Sigmoid colon (tissue), 7 donors: ENCODE data around the gene DLL4. TPM values are rescaled to one million over a fixed set of nuclear protein-coding genes. Genes with fewer than 3 reads are reported as not detected.

Experiments used
- DNase-seq: peaks from one replicate; pipeline ENCODE4 v3.0.0-alpha.2; 2019
- H3K27ac ChIP-seq, 4 donors: fragments of 200-600 bp; sonication (generic); one replicate each; pipeline ENCODE4 v1.5.1; 2016 to 2019; ENCODE audit warnings: mild to moderate bottlenecking in 1 of 4
- H3K27me3 ChIP-seq, 3 donors: fragments of 200-600 bp; sonication (generic); one replicate each; pipeline ENCODE4 v1.5.1; 2019; ENCODE audit warnings: mild to moderate bottlenecking in 1 of 3
- H3K36me3 ChIP-seq, 4 donors: fragments of 200-600 bp; sonication (generic); one replicate each; pipeline ENCODE4 v1.5.1; 2016 to 2019
- H3K4me1 ChIP-seq, 4 donors: fragments of 200-600 bp; sonication (generic); one replicate each; pipeline ENCODE4 v1.5.1; 2017 to 2019
- H3K4me3 ChIP-seq, 4 donors: fragments of 200-600 bp; sonication (generic); one replicate each; pipeline ENCODE4 v1.5.1; 2017 to 2019; ENCODE audit warnings: mild to moderate bottlenecking in 2 of 4, moderate library complexity in 1 of 4
- H3K9me3 ChIP-seq, 4 donors: fragments of 200-600 bp in 3 of 4; sonication (generic) in 3 of 4; one replicate each; pipeline versions ENCODE4 v1.5.1 to v1.6.1; 2013 to 2019
- EP300 ChIP-seq, 4 donors: sonication (generic); formaldehyde crosslinking; IDR thresholded peaks; one replicate each; pipeline ENCODE4 v1.6.1; 2017; ENCODE audit warnings: antibody characterized with exemption in 4 of 4
- POLR2A ChIP-seq, 2 donors: fragments of 450-650 bp; IDR thresholded peaks; one replicate each; pipeline ENCODE4 v1.6.1; 2016; ENCODE audit warnings: antibody characterized with exemption in 2 of 2, mild to moderate bottlenecking in 2 of 2, moderate library complexity in 2 of 2
- POLR2AphosphoS5 ChIP-seq, 4 donors: sonication (generic); formaldehyde crosslinking; IDR thresholded peaks; one replicate each; pipeline ENCODE4 v1.6.1; 2017; ENCODE audit warnings: antibody characterized with exemption in 4 of 4
- WGBS, 2 donors: extraction: QIAGEN DNeasy Blood & Tissue Kit; methylation state at CpG; one replicate each; pipeline ENCODE4 v1.1.7; 2013; 5-methylcytosine and 5-hydroxymethylcytosine counted together
- intact Hi-C: fragments of 100-400 bp; cut with DNase I; formaldehyde crosslinking; loops from one replicate; pipeline ENCODE4 v1.15.1; 2023
- polyA plus RNA-seq, 3 donors: library from polyadenylated mRNA; stranded (reverse); fragments of 200-250 nt; gene quantifications; one replicate each; pipeline ENCODE4 v1.2.3, GENCODE V29; 2013
- total RNA-seq, 4 donors: library from RNA; depleted of rRNA; stranded (reverse); fragments of >200 nt; gene quantifications; one replicate each; pipeline ENCODE4 v1.1.0, GENCODE V29; 2016
- TF ChIP-seq, protein P1 (sequence below), 4 experiments: fragments of 450-650 bp in 3 of 4; fragments of 200-600 bp in 1 of 4; IDR thresholded peaks; one replicate each; pipeline ENCODE4 v1.5.1; 2016 to 2019; ENCODE audit warnings: antibody characterized with exemption in 4 of 4, mild to moderate bottlenecking in 3 of 4, moderate library complexity in 2 of 4
- donor health status: healthy with polysubstance abuse.
- donor health status: Bipolar disorder and iron deficiency.
- donor health status: healthy.

Gene DLL4
- total and polyA plus RNA-seq, 7 donors, result 1.6 to 12.2 (median 4.3) TPM

GRCh38 chr15:40969363-40969762 lies 40.2 kb downstream of the DLL4 start:
- H3K4me1 ChIP-seq, result peaks cover 0 to 14% (median 4%) of the 10 kb centered on the region in 4 donors
- DNase-seq, result peak; percentile 18
- no peak overlapping the region for H3K4me3 ChIP-seq
- intact Hi-C loops, result no loop called here
- H3K27ac ChIP-seq, result no peak overlapping the region
- H3K9me3 ChIP-seq, result no peaks in the 10 kb centered on the region
- TF ChIP-seq POLR2AphosphoS5 (IDR thresholded peaks at IDR 0.05) (no peak), POLR2A (IDR thresholded peaks at IDR 0.05) (no peak), EP300 (IDR thresholded peaks at IDR 0.05) (no peak)
- TF ChIP-seq, protein P1, sequence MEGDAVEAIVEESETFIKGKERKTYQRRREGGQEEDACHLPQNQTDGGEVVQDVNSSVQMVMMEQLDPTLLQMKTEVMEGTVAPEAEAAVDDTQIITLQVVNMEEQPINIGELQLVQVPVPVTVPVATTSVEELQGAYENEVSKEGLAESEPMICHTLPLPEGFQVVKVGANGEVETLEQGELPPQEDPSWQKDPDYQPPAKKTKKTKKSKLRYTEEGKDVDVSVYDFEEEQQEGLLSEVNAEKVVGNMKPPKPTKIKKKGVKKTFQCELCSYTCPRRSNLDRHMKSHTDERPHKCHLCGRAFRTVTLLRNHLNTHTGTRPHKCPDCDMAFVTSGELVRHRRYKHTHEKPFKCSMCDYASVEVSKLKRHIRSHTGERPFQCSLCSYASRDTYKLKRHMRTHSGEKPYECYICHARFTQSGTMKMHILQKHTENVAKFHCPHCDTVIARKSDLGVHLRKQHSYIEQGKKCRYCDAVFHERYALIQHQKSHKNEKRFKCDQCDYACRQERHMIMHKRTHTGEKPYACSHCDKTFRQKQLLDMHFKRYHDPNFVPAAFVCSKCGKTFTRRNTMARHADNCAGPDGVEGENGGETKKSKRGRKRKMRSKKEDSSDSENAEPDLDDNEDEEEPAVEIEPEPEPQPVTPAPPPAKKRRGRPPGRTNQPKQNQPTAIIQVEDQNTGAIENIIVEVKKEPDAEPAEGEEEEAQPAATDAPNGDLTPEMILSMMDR (IDR thresholded peaks at IDR 0.05), result no peak
- H3K27me3 ChIP-seq, result no peaks in the 10 kb centered on the region
- no peaks in the 10 kb centered on the region for H3K36me3 ChIP-seq
- WGBS, 2 donors, result 90 to 94% methylated on average over 8 of the region's 8 CpGs

DNA sequence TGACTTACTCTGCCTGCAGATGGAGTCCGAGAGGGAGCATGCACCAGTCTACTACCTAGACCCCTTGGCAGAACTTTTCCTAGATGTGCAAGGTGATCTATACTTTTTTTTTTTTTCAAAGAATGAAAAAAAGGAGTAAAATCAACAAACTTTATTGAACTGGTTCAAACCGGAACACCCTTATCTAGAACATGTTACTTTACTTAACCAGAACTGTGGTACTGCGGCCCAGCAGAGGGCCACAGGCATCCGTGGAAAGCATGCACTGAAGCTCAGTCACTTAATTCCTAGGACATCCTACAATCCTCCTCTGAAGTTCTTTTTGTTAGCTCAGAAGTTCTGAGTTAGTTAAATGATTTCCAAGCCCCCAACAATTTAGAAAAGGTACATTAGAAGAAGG lies 45.7 kb downstream of the DLL4 start:
- no peak overlapping the region for H3K4me3 ChIP-seq
- DNase-seq, result no peak
- peaks cover 15 to 45% (median 29%) of the 10 kb centered on the region in 4 donors for H3K36me3 ChIP-seq
- intact Hi-C loops, result no loop called here
- TF ChIP-seq EP300 (IDR thresholded peaks at IDR 0.05) (no peak), POLR2A (IDR thresholded peaks at IDR 0.05) (no peak), POLR2AphosphoS5 (IDR thresholded peaks at IDR 0.05) (no peak)
- TF ChIP-seq, protein P1 (IDR thresholded peaks at IDR 0.05), result no peak
- H3K27ac ChIP-seq, result no peak overlapping the region
- 68 to 88% methylated on average over 4 of the region's 4 CpGs for WGBS, 2 donors
- no peaks in the 10 kb centered on the region for H3K4me1 ChIP-seq
- H3K9me3 ChIP-seq, result no peaks in the 10 kb centered on the region
- no peaks in the 10 kb centered on the region for H3K27me3 ChIP-seq

DNA sequence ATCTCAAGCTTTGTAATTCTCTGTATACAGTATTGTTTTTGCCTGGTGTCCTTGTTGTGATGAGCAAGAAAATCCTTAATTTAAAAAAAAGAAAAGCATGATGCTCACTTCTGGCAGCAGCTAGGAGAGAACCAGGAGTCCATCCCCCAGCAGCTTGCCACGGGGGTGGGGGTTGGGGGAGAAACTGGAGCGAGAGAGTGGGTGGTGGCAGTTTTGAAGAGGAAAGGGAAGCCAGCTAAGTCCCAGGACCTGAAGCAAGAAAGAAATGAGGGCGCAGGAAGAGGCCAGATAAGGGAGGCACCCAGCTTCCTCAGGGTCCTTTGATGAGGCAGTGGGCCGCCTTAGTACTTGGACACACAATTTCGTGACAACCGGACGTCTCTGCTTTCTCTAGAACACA lies 47.7 kb downstream of the DLL4 start:
- WGBS, 2 donors, result 83 to 85% methylated on average over 7 of the region's 7 CpGs
- Histone ChIP-seq H3K27me3 (no peaks in the 10 kb centered on the region), H3K9me3 (no peaks in the 10 kb centered on the region), H3K4me1 (no peaks in the 10 kb centered on the region), H3K27ac (no peak overlapping the region), H3K36me3 (peaks cover 26 to 64% (median 45%) of the 10 kb centered on the region in 4 donors), H3K4me3 (no peak overlapping the region)
- DNase-seq, result peak; percentile 21
- TF ChIP-seq, protein P1 (IDR thresholded peaks at IDR 0.05), result no peak
- TF ChIP-seq POLR2A (IDR thresholded peaks at IDR 0.05) (no peak), EP300 (IDR thresholded peaks at IDR 0.05) (no peak), POLR2AphosphoS5 (IDR thresholded peaks at IDR 0.05) (no peak)
- intact Hi-C loops, result no loop called here

GRCh38 chr15:40978141-40978540 lies 49.0 kb downstream of the DLL4 start:
- DNase-seq, result no peak

More at GRCh38 chr15:40978141-40978540, 49.0 kb downstream of the DLL4 start:
- WGBS, 2 donors, result 83 to 97% methylated on average over 2 of the region's 2 CpGs
- no peaks in the 10 kb centered on the region for H3K27me3 ChIP-seq
- H3K27ac ChIP-seq, result no peak overlapping the region
- H3K36me3 ChIP-seq, result peaks cover 40 to 78% (median 56%) of the 10 kb centered on the region in 4 donors
- H3K9me3 ChIP-seq, result no peaks in the 10 kb centered on the region
- intact Hi-C loops, result no loop called here
- TF ChIP-seq, protein P1 (IDR thresholded peaks at IDR 0.05), result no peak
- TF ChIP-seq POLR2A (IDR thresholded peaks at IDR 0.05) (no peak), POLR2AphosphoS5 (IDR thresholded peaks at IDR 0.05) (no peak)
- no peak overlapping the region for H3K4me3 ChIP-seq
- no peaks in the 10 kb centered on the region for H3K4me1 ChIP-seq
